Measurements from ENCODE around the gene SERPIND1.

SERPIND1 gene

GRCh38 chr22:20748082-20748481, 25.8 kb upstream of the SERPIND1 start:
- no peak overlapping the region for H3K4me3 ChIP-seq (ENCODE audit: low read length)
- H3K36me3 ChIP-seq (ENCODE audit: control insufficient read depth, low read length), result peaks cover 51% of the 10 kb centered on the region
- H3F3A ChIP-seq (ENCODE audit: control insufficient read depth, insufficient read depth), result no peaks in the 10 kb centered on the region
- no peaks in the 10 kb centered on the region for H3K27me3 ChIP-seq (ENCODE audit: control insufficient read depth, low read length)
- no peaks in the 10 kb centered on the region for H3K9me3 ChIP-seq (ENCODE audit: control insufficient read depth, insufficient read depth, low read length)
- TF ChIP-seq EZH2phosphoT487 (IDR thresholded peaks at IDR 0.05; ENCODE audit: borderline replicate concordance, low read length) (no peak), CTCF (IDR thresholded peaks at IDR 0.05; ENCODE audit: low read depth, low read length, poor library complexity, severe bottlenecking) (no peak)
- H3K4me1 ChIP-seq (ENCODE audit: control insufficient read depth, low read length), result peaks cover 11% of the 10 kb centered on the region
- no peaks in the 10 kb centered on the region for H3K9me2 ChIP-seq (replicated peaks; ENCODE audit: control insufficient read depth, low read length)
- no peak overlapping the region for H3K27ac ChIP-seq (ENCODE audit: low read depth, low read length)
- no peak overlapping the region for H3K4me2 ChIP-seq (ENCODE audit: low read length)
- H4K20me1 ChIP-seq (ENCODE audit: control insufficient read depth, insufficient read depth, low read depth, low read length), result no peaks in the 10 kb centered on the region
- H3K79me2 ChIP-seq (ENCODE audit: control insufficient read depth, low read length), result no peaks in the 10 kb centered on the region

DNA sequence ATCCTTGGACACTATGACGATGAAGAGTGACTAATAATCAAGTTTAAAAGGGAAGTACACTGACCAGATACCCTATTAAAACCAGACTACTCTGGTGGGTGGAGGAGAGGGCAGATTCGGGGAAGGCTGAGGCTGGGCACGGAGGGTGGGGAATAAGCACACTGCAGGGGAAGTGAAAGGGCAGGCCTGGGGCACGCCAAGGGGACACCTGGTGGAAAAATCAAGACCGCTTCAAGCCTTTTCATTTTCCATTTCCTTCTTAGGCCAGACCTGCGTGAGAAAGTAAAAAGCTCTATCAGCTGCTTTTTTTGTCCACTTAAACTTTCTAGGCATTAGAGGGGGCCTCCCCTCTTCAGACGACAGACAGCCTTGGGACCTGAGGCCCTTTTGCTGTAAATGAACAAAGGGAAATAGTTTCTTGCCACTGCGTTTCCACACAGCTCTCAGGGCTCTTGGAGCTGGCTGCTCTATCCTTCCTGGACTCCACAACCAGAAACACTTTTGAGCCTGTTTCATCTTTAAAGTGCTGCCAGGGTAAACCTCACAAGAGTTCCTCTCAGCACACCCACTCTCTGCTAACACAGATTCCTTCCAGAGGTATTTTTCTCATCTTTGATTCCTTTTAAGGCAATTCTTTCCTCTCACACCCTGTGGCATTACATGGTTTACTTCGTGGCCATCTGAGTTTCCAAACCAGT, 25.0 kb upstream of the SERPIND1 start:
- H3K27me3 ChIP-seq (ENCODE audit: control insufficient read depth, low read length), result no peaks in the 10 kb centered on the region
- TF ChIP-seq CTCF (IDR thresholded peaks at IDR 0.05; ENCODE audit: low read depth, low read length, poor library complexity, severe bottlenecking) (no peak), EZH2phosphoT487 (IDR thresholded peaks at IDR 0.05; ENCODE audit: borderline replicate concordance, low read length) (no peak)
- H3K4me1 ChIP-seq (ENCODE audit: control insufficient read depth, low read length), result peaks cover 11% of the 10 kb centered on the region
- no peak overlapping the region for H3K27ac ChIP-seq (ENCODE audit: low read depth, low read length)
- H3K9me2 ChIP-seq (replicated peaks; ENCODE audit: control insufficient read depth, low read length), result no peaks in the 10 kb centered on the region
- no peaks in the 10 kb centered on the region for H3F3A ChIP-seq (ENCODE audit: control insufficient read depth, insufficient read depth)
- H3K79me2 ChIP-seq (ENCODE audit: control insufficient read depth, low read length), result no peaks in the 10 kb centered on the region
- H3K9me3 ChIP-seq (ENCODE audit: control insufficient read depth, insufficient read depth, low read length), result no peaks in the 10 kb centered on the region
- no peaks in the 10 kb centered on the region for H4K20me1 ChIP-seq (ENCODE audit: control insufficient read depth, insufficient read depth, low read depth, low read length)
- H3K36me3 ChIP-seq (ENCODE audit: control insufficient read depth, low read length), result peaks cover 51% of the 10 kb centered on the region
- H3K4me3 ChIP-seq (ENCODE audit: low read length), result no peak overlapping the region
- peak overlapping the region; percentile 7; the same call in 1 of the 2 replicates for H3K4me2 ChIP-seq (ENCODE audit: low read length)

DNA sequence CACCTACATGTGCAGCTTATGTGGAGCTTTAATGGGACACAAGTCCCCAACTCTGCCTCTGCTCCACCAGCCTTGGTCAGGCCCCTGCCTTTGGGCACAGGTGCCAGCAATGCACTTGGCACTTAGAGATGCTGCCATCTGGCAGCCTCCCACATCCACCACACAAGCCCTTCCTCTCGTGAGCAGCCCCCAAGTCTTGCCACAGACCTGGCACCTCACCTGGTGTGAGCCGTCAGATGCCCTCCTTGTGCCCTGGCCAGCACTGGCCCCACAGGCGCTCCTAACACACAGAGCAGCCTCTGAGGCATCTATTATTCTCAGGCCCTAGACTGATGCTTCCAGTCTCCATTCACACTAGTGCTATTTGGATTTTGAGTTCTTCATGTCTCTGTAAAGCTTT, 24.5 kb upstream of the SERPIND1 start:
- no peaks in the 10 kb centered on the region for H3K9me3 ChIP-seq (ENCODE audit: control insufficient read depth, insufficient read depth, low read length)
- H3K4me3 ChIP-seq (ENCODE audit: low read length), result no peak overlapping the region
- H3K9me2 ChIP-seq (replicated peaks; ENCODE audit: control insufficient read depth, low read length), result no peaks in the 10 kb centered on the region
- peak overlapping the region; percentile 7; the same call in 1 of the 2 replicates for H3K4me2 ChIP-seq (ENCODE audit: low read length)
- H3F3A ChIP-seq (ENCODE audit: control insufficient read depth, insufficient read depth), result no peaks in the 10 kb centered on the region
- peaks cover 11% of the 10 kb centered on the region for H3K4me1 ChIP-seq (ENCODE audit: control insufficient read depth, low read length)
- TF ChIP-seq EZH2phosphoT487 (IDR thresholded peaks at IDR 0.05; ENCODE audit: borderline replicate concordance, low read length) (no peak), CTCF (IDR thresholded peaks at IDR 0.05; ENCODE audit: low read depth, low read length, poor library complexity, severe bottlenecking) (no peak)
- no peaks in the 10 kb centered on the region for H3K27me3 ChIP-seq (ENCODE audit: control insufficient read depth, low read length)
- no peak overlapping the region for H3K27ac ChIP-seq (ENCODE audit: low read depth, low read length)
- H3K36me3 ChIP-seq (ENCODE audit: control insufficient read depth, low read length), result peaks cover 47% of the 10 kb centered on the region
- no peaks in the 10 kb centered on the region for H3K79me2 ChIP-seq (ENCODE audit: control insufficient read depth, low read length)
- no peaks in the 10 kb centered on the region for H4K20me1 ChIP-seq (ENCODE audit: control insufficient read depth, insufficient read depth, low read depth, low read length)

Data from DOHH2 (cell line).